ENCODE measurements around the gene PPIL1.

GRCh38 chr6:36840432-36841403 lies 33.9 kb downstream of the PPIL1 start:
- TF ChIP-seq CTCF (IDR thresholded peaks at IDR 0.05) (no peak), EP300 (IDR thresholded peaks at IDR 0.05) (no peak), POLR2AphosphoS5 (IDR thresholded peaks at IDR 0.05) (peak in 1 of 4 donors; percentile 24), POLR2A (IDR thresholded peaks at IDR 0.05) (no peak)

Measured in sigmoid colon (tissue), 4 donors.